A673 (cell line): ENCODE measurements around the gene SEMA6D. TPM values are rescaled to one million over a fixed set of nuclear protein-coding genes. Genes with fewer than 3 reads are reported as not detected.

Experiments used
- BruUV-seq: library from RNA; stranded (reverse); fragments of 400-500 nt; replicated peaks from 2 replicates; lab custom pipeline; 2021; lab: Mats Ljungman, UMichigan
- CTCF ChIA-PET: fragments of 300-600 bp; sonication (Branson Sonifier 250); formaldehyde crosslinking; loops from one replicate; lab custom pipeline; 2022; ENCODE audit warnings: antibody characterized with exemption; lab: Charles Lee
- POLR2A ChIA-PET: fragments of 300-600 bp; sonication (Branson Sonifier 250); formaldehyde crosslinking; loops from one replicate; lab custom pipeline; 2022; ENCODE audit warnings: antibody characterized with exemption; ENCODE audit not compliant: low non-redundant PET; lab: Charles Lee
- DNase-seq: peaks from one replicate; pipeline ENCODE4 v3.0.0-alpha.2; 2015; ENCODE audit warnings: low spot score
- H3K27ac ChIP-seq: fragments of 200-600 bp; sonication (generic); 2 replicates; pipeline ENCODE4 v1.5.1; 2016; ENCODE audit warnings: mixed run types, low read depth, mild to moderate bottlenecking, mixed read lengths, antibody characterized with exemption, low read length; ENCODE audit not compliant: poor library complexity, severe bottlenecking
- H3K27me3 ChIP-seq: fragments of 200-600 bp; sonication (generic); replicated peaks from 2 replicates; pipeline ENCODE4 v1.6.1; 2017; ENCODE audit warnings: mixed run types, low read depth, mild to moderate bottlenecking, mixed read lengths, antibody characterized with exemption, low read length; ENCODE audit not compliant: insufficient read depth, poor library complexity
- H3K36me3 ChIP-seq: fragments of 200-600 bp; sonication (generic); 2 replicates; pipeline ENCODE4 v1.6.1; 2016; ENCODE audit warnings: mixed run types, mild to moderate bottlenecking, mixed read lengths, antibody characterized with exemption, low read length; ENCODE audit not compliant: insufficient read depth, poor library complexity, severe bottlenecking
- H3K4me1 ChIP-seq: fragments of 200-600 bp; sonication (generic); 2 replicates; pipeline ENCODE4 v1.6.1; 2017; ENCODE audit warnings: mixed run types, mild to moderate bottlenecking, mixed read lengths, antibody characterized with exemption, low read length; ENCODE audit not compliant: insufficient read depth, poor library complexity, severe bottlenecking
- H3K4me3 ChIP-seq: fragments of 200-600 bp; sonication (generic); 2 replicates; pipeline ENCODE4 v1.5.1; 2016; ENCODE audit warnings: low read depth, mixed run types, mild to moderate bottlenecking, mixed read lengths, low read length; ENCODE audit not compliant: poor library complexity, severe bottlenecking
- H3K9me3 ChIP-seq: fragments of 200-600 bp; sonication (generic); 2 replicates; pipeline ENCODE4 v1.6.1; 2016; ENCODE audit warnings: mixed run types, low read depth, mild to moderate bottlenecking, mixed read lengths, antibody characterized with exemption, low read length; ENCODE audit not compliant: poor library complexity, severe bottlenecking
- CTCF ChIP-seq: fragments of 300-800, 200-600 bp; sonication (generic); conservative IDR thresholded peaks from 2 replicates; pipeline ENCODE4 v1.5.1; 2017; ENCODE audit warnings: low read depth, mild to moderate bottlenecking, antibody characterized with exemption, low read length, moderate library complexity, mixed read lengths
- EZH2 ChIP-seq: fragments of 200-600 bp; sonication (generic); IDR thresholded peaks from 2 replicates; pipeline ENCODE4 v1.6.1; 2017; ENCODE audit warnings: borderline replicate concordance, low read depth, mild to moderate bottlenecking, mixed read lengths, antibody characterized with exemption, low read length; ENCODE audit not compliant: poor library complexity, severe bottlenecking
- intact Hi-C: fragments of 100-400 bp; cut with micrococcal nuclease; formaldehyde crosslinking; loops from one replicate; pipeline ENCODE4 v1.10.0; 2022; ENCODE audit not compliant: unreplicated experiment
- total RNA-seq: library from RNA; stranded (reverse); gene quantifications from 2 replicates; pipeline ENCODE4 v1.2.3, GENCODE V29; 2021

Gene SEMA6D
- total RNA-seq, 1 experiment from 2014 or later, result 11.0 TPM

GRCh38 chr15:47787875-47788274, 70.6 kb downstream of the SEMA6D start:
- H3K9me3 ChIP-seq, result no peaks in the 10 kb centered on the region
- intact Hi-C loops, result no loop called here
- BruUV-seq, result no TSS peak
- H3K27me3 ChIP-seq, result no peaks in the 10 kb centered on the region
- ChIA-PET CTCF (no interaction called here), POLR2A (no interaction called here)
- H3K27ac ChIP-seq, result no peak overlapping the region
- no peak for DNase-seq
- TF ChIP-seq EZH2, result no peak
- TF ChIP-seq CTCF, result no peak
- H3K4me1 ChIP-seq, result no peaks in the 10 kb centered on the region
- H3K36me3 ChIP-seq, result no peaks in the 10 kb centered on the region
- H3K4me3 ChIP-seq, result no peak overlapping the region

GRCh38 chr15:47788685-47789084, 71.4 kb downstream of the SEMA6D start:
- TF ChIP-seq CTCF (no peak), EZH2 (no peak)
- no peaks in the 10 kb centered on the region for H3K27me3 ChIP-seq
- no peaks in the 10 kb centered on the region for H3K36me3 ChIP-seq
- no peak overlapping the region for H3K4me3 ChIP-seq
- H3K4me1 ChIP-seq, result no peaks in the 10 kb centered on the region
- H3K9me3 ChIP-seq, result no peaks in the 10 kb centered on the region
- no peak for DNase-seq
- H3K27ac ChIP-seq, result no peak overlapping the region
- intact Hi-C loops, result no loop called here
- ChIA-PET CTCF (no interaction called here), POLR2A (no interaction called here)
- BruUV-seq, result no TSS peak

GRCh38 chr15:47791161-47791560, 73.9 kb downstream of the SEMA6D start:
- H3K27ac ChIP-seq, result no peak overlapping the region
- H3K9me3 ChIP-seq, result no peaks in the 10 kb centered on the region
- intact Hi-C loops, result no loop called here
- H3K27me3 ChIP-seq, result no peaks in the 10 kb centered on the region
- ChIA-PET POLR2A (no interaction called here), CTCF (no interaction called here)
- H3K36me3 ChIP-seq, result no peaks in the 10 kb centered on the region
- H3K4me3 ChIP-seq, result no peak overlapping the region
- no TSS peak for BruUV-seq
- H3K4me1 ChIP-seq, result no peaks in the 10 kb centered on the region
- DNase-seq, result no peak
- no peak for TF ChIP-seq EZH2
- no peak for TF ChIP-seq CTCF
